ENCODE data around the gene CCDC3. TPM values are rescaled to one million over a fixed set of nuclear protein-coding genes. Genes with fewer than 3 reads are reported as not detected.

The CCDC3 gene
- total and polyA plus RNA-seq, 2 of the 8 experiments (the other 6 are each of a cell fraction or from before 2014, with no cell fraction given) = 3.4 to 3.7 TPM

DNA sequence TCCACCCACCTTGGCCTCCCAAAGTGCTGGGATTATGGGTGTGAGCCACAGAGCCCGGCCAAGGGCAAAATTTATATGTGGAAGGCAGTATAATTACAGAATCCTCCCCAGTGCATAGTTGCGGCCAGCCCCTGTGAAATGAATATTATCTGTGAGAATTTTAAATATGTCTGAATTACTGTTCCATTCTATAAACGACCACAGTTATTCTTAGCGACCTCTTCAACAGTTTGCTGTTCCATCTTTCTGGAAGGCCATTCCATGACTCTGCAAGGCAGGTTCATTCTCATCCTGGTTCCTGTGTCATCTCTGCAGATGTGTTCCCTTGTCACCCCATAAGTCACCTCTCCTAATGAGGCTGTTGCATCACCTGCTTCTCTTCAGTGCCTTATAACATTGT, 90.7 kb downstream of the CCDC3 start (continued):
- TF ChIP-seq HDAC2 (IDR thresholded peaks at IDR 0.05; ENCODE audit: borderline replicate concordance in 1 of 2, low read depth in 2 of 2, low read length in 2 of 2) (no peak), CBX5 (IDR thresholded peaks at IDR 0.05; ENCODE audit: low read depth, low read length) (no peak)

Data from H1 (cell line).